Stimulated activated CD4-positive, alpha-beta T cell treated with anti-CD3 and anti-CD28 coated beads, TNF-alpha, amount 100 ng/mL, for 24 hours (primary cell): Measurements from ENCODE around the gene TADA2B.
"Not testable (repeated sequence)": the region's sequence is repeated elsewhere in the genome, so short reads cannot be mapped to it uniquely, and the experiment has no call there.

ENCODE experiments used
- DNase-seq, 3 experiments: peaks; one replicate each; pipeline ENCODE4 v3.0.0-alpha.2; 2020; ENCODE audit warnings: low read depth in 3 of 3

TADA2B gene

DNA sequence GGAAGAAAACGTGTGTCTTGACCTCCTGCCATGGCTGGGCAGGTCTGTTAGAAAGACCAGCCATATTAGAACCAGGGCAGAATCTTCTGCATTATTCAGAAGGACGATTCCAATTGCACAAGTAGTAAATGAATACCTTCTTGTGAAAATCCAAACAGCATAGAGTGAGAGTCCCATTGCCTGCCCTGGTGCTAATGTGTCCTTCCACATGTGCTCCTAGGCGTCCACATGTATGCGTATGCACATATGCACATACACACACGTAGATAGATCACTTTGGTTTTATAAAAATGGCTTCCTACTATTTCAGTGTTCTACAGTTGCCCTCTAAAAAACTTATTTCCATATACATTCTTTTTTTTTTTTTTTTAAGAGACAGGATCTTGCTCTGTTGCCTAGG, 34.9 kb downstream of the TADA2B start:
- DNase-seq = no peak

DNA sequence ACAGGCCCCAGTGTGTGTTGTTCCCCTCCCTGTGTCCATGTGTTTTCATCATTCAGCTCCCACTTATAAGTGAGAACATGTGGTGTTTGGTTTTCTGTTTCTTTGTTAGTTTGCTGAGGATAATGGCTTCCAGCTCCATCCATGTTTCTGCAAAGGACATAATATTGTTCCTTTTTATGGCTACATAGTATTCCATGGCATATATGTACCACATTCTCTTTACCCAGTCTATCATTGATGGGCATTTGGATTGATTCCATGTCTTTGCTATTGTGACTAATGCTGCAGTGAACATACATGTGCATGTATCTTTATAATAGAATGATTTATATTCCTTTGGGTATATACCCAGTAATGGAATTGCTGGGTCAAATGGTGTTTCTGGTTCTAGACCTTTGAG, 36.3 kb downstream of the TADA2B start:
- DNase-seq = not testable (repeated sequence)

DNA sequence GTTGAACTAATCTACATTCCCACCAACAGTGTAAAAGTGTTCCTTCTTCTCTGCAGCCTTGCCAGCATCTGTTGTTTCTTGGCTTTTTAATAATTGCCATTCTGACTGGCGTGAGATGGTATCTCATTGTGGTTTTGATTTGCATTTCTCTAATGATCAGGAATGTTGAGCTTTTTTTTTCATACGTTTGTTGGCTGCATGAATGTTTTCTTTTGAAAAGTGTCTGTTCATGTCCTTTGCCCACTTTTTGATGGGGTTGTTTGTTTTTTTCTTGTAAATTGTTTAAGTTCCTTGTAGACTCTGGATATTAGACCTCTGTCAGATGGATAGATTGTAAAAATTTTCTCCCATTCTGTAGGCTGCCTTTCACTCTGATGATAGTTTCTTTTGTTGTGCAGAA, 36.7 kb downstream of the TADA2B start:
- DNase-seq = not testable (repeated sequence)

DNA sequence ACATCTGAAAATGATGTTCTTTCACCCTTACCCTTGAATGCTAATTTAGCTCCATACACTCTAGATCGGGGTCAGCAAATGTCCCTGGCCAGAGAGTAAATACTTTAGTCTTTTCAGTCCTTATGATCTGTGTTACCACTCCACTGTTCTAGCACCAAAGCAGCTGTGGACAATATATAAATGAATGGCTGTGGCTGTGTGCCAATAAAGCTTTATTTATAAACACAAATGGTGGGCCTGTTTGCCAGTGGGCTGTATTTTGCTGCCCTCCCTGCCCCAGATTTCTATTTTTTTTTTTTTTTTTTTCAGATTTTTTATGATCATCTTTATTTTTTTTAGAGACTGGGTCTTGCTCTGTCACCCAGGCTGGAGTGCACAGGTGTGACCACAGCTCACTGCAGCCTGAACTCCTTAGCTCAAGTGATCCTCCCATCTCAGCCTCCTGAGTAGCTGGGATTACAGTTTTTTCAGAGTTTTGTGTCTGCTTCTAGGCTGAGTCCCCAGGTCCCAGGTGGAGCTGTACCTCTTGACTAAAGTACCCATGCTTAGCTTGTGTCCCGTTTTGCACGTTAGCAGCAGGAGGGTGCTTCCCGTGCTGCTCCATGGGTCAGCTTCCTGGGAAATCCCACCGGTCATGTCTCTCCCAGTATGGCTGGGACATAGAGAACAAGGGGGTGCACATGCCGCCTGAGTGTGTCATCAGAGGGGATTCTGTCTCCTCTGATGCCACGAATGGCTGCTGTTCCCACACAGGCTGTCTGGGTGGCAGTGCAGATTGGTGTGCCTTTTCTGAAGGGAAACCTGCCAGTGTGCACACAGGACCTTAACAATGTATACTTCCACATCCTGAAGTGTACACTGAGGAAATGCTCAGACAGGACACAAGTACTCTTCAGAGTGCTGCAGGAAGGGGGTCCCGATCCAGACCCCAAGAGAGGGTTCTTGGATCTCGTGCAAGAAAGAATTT, 40.7 kb downstream of the TADA2B start:
- no peak for DNase-seq

DNA sequence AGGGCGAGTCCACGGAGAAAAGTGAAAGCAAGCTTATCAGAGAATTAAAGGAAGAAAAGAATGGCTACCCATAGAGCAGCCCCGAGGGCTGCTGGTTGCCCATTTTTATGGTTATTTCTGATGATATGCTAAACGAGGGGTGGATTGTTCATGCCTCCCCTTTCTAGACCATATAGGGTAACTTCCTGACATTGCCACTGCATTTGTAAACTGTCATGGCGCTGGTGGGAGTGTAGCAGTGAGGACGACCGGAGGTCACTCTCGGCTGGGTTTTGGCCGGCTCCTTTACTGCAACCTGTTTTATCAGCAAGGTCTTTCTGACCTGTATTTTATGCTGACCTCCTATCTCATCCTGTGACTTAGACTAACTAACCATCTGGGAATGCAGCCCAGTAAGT, 41.4 kb downstream of the TADA2B start:
- DNase-seq = not testable (repeated sequence)

DNA sequence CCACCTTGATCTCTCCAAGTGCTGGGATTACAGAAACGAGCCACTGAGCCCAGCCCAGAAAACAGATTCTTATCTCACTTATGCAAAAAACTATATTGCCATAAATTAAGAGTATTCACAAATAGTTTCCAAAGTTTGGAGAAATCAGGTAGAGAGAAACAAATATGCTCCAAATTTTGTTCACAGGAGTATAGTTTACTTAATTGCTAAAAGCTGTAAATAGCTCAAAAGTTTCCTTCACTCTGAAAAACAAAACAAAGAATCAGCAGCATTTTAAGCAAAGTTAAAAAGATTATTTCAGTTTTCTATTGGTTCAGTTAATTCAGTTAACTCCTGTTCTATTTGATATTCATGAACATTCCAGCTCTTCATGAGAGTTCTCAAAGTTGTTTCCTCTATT, 43.2 kb downstream of the TADA2B start:
- DNase-seq = no peak

DNA sequence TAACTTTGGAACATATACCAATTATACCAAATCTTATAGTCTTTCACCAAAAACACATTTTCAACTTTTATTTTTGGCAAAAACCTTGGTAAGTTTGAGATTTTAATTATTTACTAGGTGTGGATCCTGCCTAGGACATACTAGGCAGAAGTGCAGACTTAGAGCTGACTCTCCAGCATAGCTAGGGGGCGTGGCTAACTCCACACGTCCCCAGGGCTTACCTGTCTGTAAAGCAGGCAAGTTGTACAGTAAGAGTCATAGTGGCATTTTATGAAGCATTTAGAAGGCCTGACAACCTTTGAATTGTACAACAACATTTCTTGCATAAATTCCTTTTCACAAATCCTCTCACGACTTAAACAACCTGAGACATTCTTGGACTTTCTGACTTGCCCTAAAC, 43.9 kb downstream of the TADA2B start:
- DNase-seq = no peak

DNA sequence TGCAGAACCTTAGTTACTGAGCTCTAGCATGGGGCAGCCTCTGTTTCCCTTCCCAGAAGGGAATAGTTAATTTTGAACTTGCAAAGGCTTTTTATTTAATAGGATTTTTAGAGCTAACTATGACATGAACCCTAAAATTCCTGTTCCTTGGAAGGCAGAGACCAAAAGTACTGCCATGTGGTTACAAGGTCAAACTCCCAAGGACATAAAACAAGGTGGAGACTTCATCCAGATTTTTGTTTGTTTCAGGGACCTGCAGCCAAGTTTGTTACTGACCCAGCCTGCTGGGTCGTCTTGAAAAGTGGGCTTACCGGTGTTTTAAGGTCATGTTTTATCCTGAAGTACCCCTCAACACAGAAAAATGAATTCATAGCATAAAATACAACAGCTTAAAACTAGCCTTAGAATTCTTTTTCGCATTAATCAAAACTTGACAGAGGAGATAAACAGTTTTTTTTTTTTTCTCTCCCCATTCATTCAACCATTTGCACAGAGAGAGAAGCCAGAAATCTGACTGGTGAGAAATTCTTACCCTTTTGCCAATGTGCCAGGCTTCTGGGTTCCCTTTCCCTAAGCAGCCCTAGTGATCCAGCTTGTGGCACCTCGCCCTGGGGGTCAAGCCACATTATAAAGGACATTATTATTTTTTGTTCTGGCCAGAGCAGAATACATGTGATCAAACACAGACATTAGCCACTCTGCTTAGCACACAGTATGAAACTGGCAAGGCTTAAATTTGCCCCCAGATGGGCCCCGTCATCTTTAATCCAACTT, 46.2 kb downstream of the TADA2B start:
- no peak for DNase-seq

DNA sequence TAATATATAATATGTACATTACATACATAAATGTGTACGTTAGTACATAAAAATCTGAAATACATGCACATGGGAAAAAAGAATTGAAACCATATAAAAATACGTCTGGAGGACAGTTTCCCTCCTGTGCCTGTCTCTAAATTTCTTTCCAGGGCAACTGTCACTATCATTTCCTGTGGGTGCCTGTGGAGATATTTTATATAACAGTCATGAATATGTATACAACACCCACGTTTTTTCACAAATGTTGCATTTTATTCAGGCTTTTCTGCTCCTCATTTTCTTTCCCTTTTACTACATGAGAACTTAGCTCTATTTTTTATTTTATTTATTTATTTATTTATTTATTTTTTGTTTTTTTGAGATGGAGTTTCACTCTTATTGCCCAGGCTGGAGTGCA, 48.9 kb downstream of the TADA2B start:
- DNase-seq = no peak

DNA sequence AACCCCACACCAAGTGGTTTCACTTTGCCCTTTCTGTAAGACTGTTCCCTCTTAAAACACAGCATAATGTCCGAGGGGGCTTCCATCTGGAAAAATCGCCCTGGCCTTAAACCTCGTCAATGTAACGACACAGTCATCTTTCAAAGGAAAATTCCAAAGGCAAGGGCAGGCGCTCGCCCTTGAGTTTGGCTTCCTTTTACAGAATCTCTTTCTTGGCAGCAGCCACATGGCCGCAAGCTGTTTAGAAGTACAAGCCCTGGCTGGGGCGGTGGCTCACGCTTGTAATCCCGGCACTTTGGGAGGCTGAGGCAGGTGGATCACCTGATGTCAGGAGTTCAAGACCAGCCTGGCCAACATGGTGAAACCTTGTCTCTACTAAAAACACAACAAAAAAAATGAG, 51.7 kb downstream of the TADA2B start:
- no peak for DNase-seq

DNA sequence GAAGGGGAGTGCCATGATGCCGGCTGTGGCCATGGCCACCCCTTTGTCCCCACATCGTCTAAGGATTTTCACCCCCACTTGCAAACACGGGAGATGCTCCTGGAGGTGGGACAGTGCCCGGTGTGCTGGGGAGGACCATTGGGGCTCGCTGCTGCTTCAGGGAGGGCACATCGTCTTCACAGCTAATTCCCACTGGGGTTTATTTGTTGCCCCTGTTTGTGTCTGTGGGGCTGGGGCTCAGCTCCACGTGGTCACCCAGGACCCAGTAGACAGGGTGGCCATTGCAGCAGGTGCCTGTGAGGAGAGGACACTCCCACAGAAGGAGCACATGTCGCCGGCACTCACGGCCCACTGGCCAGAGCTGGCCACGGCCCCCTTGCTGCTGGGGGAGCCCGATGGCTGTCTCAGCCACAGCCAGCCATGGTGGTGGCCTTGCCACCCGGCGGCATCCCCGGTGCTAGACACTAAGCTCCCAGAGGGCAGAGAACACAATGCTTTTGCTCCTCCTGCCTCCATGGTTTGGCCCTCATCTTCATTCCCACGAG, 52.5 kb downstream of the TADA2B start:
- no peak for DNase-seq

DNA sequence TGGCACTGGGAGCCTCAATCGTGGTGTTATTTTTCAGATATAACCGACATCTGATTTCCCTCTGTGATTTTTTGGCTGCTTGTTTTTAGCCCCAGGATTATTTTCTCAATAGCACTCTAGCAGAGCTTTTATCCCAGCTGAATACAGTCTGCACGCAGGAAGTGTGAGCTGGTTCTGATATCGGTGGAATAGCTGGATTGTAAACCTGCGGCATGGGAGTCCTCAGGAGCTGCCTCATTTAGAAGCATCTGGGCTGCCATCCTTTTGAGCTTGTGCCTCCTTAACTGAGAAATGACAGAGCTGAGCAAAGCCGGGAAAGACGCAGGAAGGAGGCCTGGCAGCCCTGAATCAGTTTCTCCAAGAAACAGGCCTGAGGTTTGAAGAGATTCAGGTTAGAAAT, 53.1 kb downstream of the TADA2B start:
- DNase-seq = no peak

DNA sequence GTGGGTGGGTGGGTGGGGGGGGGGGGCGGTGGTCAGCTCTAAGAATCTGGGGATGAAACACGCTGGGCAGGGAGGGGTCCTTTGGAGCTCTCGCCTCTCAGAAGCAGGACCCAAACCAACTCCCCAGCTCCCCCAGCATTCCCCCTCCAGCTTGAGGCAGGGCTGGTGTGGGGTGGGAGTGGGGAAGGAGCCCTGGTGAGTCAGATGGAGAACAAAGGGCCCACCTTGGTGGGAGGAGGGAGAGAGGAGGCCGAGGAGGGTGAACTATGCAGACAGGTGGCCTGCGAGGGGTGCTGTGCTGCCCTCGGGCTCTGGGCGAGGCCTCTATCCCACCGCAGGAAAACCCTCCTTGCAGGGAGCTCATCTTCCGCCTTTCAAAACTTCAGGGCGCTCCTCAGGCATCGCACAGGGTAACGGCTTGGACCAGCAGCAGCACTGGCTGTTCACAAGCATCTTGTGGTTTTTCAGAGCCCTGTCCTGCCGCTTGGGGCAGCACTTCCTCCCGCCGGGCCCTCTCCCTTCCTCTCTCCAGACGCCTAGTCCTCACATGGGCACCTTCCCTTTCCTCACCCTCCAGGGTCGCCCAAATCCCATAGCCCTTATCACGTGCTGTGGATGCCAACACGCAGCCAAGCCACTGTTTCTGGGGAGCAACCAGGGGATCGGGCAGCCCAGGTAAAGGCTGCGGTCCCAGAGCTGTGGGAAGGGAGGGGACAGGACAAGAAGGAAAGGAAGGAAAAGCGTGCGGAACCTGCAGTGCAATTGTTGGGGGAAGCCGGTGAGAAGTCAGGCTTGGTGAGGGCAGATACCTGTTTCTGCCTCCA, 58.7 kb downstream of the TADA2B start:
- DNase-seq = peak in 2 of 3 experiments; percentile 14 to 56

DNA sequence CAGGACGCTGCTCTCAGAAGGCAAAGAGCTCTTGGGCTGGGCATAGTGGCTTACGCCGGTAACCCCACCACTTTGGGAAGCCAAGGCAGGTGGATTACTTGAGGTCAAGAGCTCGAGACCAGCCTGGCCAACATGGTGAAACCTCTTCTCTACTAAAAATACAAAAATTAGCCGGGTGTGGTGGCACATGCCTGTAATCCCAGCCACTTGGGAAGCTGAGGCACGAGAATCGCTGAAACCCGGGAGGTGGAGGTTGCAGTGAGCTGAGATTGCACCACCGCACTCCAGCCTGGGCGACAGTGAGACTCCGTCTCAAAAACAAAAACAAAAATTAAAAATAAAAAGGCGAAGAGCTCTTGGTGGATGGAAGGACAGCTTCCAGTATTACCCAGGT, 59.3 kb downstream of the TADA2B start:
- DNase-seq = not testable (repeated sequence)

DNA sequence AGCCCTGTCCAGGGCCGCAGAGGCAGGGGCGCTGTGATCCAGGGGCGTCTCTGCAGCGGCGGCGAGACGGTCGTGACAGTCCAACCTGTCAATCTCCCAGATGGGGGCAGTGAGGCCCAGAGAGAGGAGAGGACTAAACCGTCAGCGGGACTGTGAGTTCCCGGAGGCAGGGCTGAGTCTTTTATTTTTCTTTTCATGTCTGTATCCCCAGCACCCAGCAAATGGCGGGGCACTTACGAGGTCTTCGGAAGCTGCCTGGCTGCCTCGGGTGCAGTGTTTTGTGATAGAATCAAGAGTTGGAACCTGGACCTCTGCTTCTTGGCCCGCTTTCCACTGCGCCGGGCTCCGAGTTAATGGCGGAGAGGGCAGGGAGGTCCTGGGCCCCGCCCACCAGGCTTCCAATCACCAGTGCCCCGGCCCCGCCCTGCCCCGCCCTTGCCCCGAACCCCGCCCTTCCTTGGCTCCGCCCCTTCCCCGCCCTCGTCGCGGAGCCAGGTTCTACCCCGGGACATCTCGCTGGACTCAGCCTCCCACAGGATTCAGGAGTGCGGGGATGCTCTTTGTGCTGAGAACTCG, 59.9 kb downstream of the TADA2B start:
- peak; percentile 64 to 85 (median 66) for DNase-seq

DNA sequence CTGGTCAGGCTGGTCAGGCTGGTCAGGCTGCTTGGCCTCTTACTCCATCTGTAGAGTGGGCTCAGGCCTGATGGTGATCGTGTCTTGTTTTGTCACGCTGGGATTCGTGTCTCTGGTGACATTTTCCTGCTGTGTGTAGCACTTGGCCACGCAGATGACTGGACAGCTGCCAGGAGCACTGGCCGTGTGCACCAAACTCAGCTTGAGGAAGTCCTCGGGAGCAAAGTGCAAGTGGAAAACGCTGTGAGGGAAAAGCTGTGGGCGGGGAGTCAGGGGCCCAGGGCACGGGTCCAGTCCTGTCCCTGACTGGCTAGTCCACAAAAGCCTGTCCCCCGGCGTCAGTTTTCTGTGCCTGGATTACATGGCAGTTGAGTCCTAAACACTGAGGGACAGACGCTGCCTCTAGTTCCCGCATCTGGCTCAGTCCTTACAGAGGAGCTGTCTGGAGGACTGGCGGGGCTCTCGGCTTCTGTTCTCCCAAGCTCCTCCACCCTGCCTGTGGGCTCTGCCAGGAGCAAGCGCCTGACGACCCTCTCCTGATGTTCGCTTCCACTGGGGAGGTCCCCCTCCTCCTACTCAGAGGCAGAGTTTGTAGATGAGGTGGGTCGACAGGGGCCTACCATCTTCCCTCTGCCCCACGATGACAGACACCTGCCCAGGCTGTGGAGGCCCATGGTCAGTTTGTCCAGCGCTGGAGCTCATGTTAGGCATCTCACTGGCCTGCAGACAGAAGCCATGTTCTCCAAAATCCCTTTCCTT, 60.6 kb downstream of the TADA2B start:
- no peak for DNase-seq

DNA sequence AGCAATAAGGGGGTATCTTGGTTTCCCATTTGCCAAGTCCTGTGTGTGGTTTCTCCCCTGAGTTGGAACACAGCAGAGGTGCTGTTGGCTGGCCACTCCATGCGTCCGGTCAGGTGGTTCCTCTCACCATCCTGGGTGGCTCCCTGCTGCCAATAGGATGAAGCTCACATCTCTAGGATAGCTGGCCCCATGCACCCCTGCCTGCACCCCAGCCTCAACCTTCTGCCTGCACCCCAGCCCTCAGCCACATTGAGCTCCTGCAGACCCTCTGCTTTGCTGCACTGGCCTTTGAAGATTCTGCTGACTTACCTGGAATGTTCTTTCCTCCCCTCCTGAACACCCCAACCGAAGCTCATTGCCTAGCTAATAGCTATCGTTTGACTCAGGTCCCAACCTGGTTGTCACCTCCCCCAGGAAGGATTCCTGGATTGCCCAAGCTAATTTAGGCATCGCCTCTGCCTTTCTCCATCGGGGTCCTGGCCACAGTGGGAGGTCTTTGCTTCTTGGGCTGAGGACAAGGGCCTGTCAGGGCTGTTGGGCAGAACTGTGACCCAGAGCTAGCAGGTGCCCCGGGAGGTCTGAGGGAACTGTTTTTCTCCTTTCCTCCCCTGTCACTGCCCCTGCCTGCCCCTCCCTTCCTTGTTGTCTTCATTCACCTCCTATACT, 61.3 kb downstream of the TADA2B start:
- no peak for DNase-seq

DNA sequence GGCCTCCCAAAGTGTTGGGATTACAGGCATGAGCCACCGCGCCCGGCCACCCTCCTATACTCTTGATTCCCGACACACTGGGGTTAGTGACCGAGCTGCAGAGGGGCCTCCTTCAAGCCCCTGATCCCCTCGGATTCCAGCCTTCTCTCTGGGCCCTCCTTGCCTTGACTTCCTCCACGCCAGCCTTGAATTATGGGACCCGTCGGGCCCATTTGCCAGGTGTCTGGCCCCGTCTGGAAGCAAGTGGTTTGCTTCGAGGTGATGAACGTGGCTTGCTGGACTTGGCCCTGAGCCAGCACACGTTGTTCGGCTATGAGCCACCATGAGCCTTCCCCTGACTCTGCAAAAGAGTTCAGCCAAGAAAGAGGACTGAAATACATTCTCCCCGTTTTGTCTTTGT, 62.1 kb downstream of the TADA2B start:
- DNase-seq = no peak

DNA sequence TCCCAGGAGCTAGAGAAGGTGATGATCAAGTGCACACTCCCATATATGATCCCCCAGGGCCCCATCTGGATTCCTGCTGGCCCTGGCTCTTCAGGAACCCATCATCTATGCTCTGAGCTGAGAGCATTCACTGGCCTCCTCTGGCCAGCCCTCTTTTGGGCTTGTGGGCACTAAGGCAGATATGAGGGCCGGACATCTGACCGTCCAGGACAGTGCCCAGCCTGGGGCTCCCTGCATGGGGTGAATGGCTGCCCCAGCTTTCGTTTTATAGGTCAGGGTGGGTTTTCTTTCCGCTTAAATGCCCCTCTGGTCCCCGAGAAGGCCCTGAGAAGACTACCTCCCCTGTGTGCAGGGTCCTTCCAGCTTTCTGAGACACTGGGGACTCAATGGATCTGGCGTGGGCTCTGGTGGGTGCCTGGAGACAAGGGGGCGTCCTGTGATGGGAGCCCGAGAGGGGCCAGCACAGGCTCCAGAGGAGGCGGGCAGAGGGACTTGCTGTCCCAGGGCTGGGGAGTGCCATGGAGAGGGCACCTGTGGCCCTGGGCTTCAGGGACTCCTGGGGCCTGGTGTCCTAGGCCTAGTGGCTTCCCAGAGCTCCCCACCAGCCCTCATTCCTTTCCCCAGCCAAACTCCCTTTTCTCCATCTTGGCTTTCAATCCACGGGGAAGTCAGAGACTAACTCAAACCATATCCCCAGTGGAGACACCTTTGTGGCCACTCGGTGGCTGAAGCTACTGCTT, 64.2 kb downstream of the TADA2B start:
- DNase-seq = no peak
